ENCODE measurements around the gene TCHP. TPM values are rescaled to one million over a fixed set of nuclear protein-coding genes. Genes with fewer than 3 reads are reported as not detected.

The TCHP gene
- total RNA-seq, 1 donor = 11.5 TPM

DNA sequence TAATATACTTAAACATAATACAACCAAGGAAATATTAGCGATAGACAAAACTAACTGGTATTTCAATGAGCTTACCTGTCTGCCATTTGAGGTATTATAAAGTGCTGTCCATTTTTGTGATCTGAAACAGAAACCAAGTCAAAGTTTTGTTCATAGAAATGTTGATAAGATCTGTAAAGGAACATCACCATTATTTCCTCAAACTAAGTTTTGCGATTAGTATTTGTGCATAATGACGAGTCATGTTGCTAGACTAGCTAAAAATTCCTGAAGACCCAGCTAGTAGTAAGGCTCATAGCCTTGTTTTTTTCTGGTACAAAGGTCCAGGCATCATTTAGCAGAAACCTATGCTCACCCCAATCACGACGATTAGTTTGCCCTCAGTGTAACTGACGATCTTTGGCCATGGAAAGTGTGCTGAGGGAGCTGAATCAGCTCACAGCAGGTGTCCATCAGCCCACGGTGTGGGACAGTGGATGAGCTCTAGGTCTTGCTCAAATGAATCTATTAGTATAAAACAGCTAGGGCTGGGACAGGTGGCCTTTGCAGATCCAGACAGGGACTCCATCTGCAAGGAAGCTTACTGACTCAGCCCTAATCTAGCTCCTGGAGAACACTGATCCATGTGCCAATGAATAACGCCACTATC lies 67.4 kb downstream of the TCHP start:
- no peak for DNase-seq (ENCODE audit: low read depth)
- TF ChIP-seq, protein P1, sequence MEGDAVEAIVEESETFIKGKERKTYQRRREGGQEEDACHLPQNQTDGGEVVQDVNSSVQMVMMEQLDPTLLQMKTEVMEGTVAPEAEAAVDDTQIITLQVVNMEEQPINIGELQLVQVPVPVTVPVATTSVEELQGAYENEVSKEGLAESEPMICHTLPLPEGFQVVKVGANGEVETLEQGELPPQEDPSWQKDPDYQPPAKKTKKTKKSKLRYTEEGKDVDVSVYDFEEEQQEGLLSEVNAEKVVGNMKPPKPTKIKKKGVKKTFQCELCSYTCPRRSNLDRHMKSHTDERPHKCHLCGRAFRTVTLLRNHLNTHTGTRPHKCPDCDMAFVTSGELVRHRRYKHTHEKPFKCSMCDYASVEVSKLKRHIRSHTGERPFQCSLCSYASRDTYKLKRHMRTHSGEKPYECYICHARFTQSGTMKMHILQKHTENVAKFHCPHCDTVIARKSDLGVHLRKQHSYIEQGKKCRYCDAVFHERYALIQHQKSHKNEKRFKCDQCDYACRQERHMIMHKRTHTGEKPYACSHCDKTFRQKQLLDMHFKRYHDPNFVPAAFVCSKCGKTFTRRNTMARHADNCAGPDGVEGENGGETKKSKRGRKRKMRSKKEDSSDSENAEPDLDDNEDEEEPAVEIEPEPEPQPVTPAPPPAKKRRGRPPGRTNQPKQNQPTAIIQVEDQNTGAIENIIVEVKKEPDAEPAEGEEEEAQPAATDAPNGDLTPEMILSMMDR (IDR thresholded peaks at IDR 0.05; ENCODE audit: insufficient read depth, low read length) = no peak
- H3K4me3 ChIP-seq (ENCODE audit: low read depth, low read length) = no peak overlapping the region

Small RNAs within 50 kb of the gene (small RNA-seq; reads per million reads assigned to genes)
- gene RN7SL441P = not detected

Other genes starting within 250 kb of the TCHP start
- gene FAM222A, start 186.4 kb upstream of the TCHP start, total RNA-seq (ENCODE audit: low replicate concordance) = 0.25 and 0.54 TPM in 2 replicates
- 0.25 and 2.1 TPM in 2 replicates for gene TRPV4, start 66.9 kb upstream of the TCHP start, total RNA-seq (ENCODE audit: low replicate concordance)
- 15.8 and 55.1 TPM in 2 replicates for gene GLTP, start 19.7 kb upstream of the TCHP start, total RNA-seq (ENCODE audit: low replicate concordance)
- gene GIT2, start 96.1 kb downstream of the TCHP start, total RNA-seq (ENCODE audit: low replicate concordance) = 23.6 and 50.8 TPM in 2 replicates
- 66.6 and 91.5 TPM in 2 replicates for gene ANKRD13A, start 99.2 kb downstream of the TCHP start, total RNA-seq (ENCODE audit: low replicate concordance)
- 10.3 and 11.9 TPM in 2 replicates for gene C12orf76, start 148.2 kb downstream of the TCHP start, total RNA-seq (ENCODE audit: low replicate concordance)
- gene IFT81, start 224.1 kb downstream of the TCHP start, total RNA-seq (ENCODE audit: low replicate concordance) = 20.4 and 30.8 TPM in 2 replicates